K562 (cell line): ENCODE results near the gene DCTD. TPM values are rescaled to one million over a fixed set of nuclear protein-coding genes. Genes with fewer than 3 reads are reported as not detected.
A peak's percentile ranks its signal among the peaks of the same experiment; 100 is the strongest.

Experiments
- AFF4 ChIP-seq: sonication (generic); formaldehyde crosslinking; IDR thresholded peaks from 2 replicates; pipeline ENCODE4 v1.8.0; 2023; ENCODE audit warnings: mild to moderate bottlenecking, missing genetic modification reagents
- GTF2A2 ChIP-seq: IDR thresholded peaks from 2 replicates; pipeline ENCODE4 v1.6.1; 2016; ENCODE audit warnings: mild to moderate bottlenecking, missing genetic modification characterization, missing compliant biosample characterization
- HMGN3 ChIP-seq: IDR thresholded peaks from 2 replicates; pipeline ENCODE4 v1.6.1; 2011; ENCODE audit warnings: borderline replicate concordance, low read depth, mild to moderate bottlenecking, mixed read lengths, low read length; ENCODE audit not compliant: insufficient read length; ENCODE audit errors: extremely low read depth
- MNT ChIP-seq, 2 experiments: fragments of 450-650 bp; conservative IDR thresholded peaks; 2 replicates each; pipeline ENCODE4 v1.6.1; 2017; ENCODE audit warnings: mild to moderate bottlenecking in 2 of 2, moderate library complexity in 2 of 2
- SIN3A ChIP-seq, 2 experiments: fragments of 150-350 bp in 1 of 2; IDR thresholded peaks; 2 replicates each; pipeline ENCODE4 v1.6.1; 2011 to 2016; ENCODE audit warnings: borderline replicate concordance in 2 of 2, low read depth in 2 of 2, low read length in 2 of 2, mild to moderate bottlenecking in 2 of 2, moderate library complexity in 2 of 2; ENCODE audit not compliant: control insufficient read depth in 1 of 2
- ZFP30 ChIP-seq: fragments of 250-450 bp; sonication (Bioruptor Pico); IDR thresholded peaks from 2 replicates; pipeline ENCODE4 v1.8.0; 2022; ENCODE audit warnings: moderate library complexity, mild to moderate bottlenecking, inconsistent platforms, borderline replicate concordance
- polyA plus RNA-seq, 8 experiments: library from polyadenylated mRNA; depleted of rRNA in 4 of 8; stranded (reverse) in 5 of 8; unstranded in 3 of 8; fragments of >200 nt; fragmentation: Nextera tagmentation in 2 of 8; fragmentation: Illumina TruSeq in 1 of 8; extraction: Ambion mirVana in 2 of 8; extraction: Trizol in 1 of 8; gene quantifications; 2 replicates each; pipeline versions ENCODE4 v1.2.1 to v1.2.3, GENCODE V29; 2011 to 2014; ENCODE audit warnings: inconsistent platforms in 1 of 8, missing spikeins in 1 of 8
- total RNA-seq, 7 experiments: library from RNA; depleted of rRNA in 6 of 7; stranded (reverse); fragments of >200 nt in 6 of 7; fragmentation: Illumina TruSeq in 2 of 7; extraction: Trizol in 2 of 7; gene quantifications; 2 replicates each; pipeline versions ENCODE4 v1.2.1 to v1.2.3, GENCODE V29; 2011 to 2021; ENCODE audit warnings: low replicate concordance in 1 of 7
- TF ChIP-seq, protein P1 (sequence below): fragments of 250-450 bp; sonication (Bioruptor Pico); IDR thresholded peaks from 2 replicates; pipeline ENCODE4 v1.8.0; 2022; ENCODE audit warnings: moderate library complexity, mild to moderate bottlenecking, inconsistent platforms

DCTD gene
- total and polyA plus RNA-seq, 9 of the 15 experiments (the other 6 are each of a cell fraction or from before 2014, with no cell fraction given) = 38.7 to 114 (median 76.5) TPM

GRCh38 chr4:182916483-182917181, 554 bp downstream of the DCTD start (continued):
- TF ChIP-seq AFF4 (CRISPR knock-in tag) (peak; percentile 89), MNT (conservative IDR thresholded peaks at IDR 0.05) (peak in 1 of 2 experiments; percentile 13; a peak in 1 of 4 replicates), ZFP30 (no peak), HMGN3 (no peak), GTF2A2 (tag) (no peak), SIN3A (IDR thresholded peaks at IDR 0.05; ENCODE audit: borderline replicate concordance in 2 of 2, control insufficient read depth in 1 of 2, low read depth in 2 of 2, low read length in 2 of 2) (peak in 1 of 2 experiments; percentile 14; a peak in 2 of 4 replicates)
- TF ChIP-seq, protein P1, sequence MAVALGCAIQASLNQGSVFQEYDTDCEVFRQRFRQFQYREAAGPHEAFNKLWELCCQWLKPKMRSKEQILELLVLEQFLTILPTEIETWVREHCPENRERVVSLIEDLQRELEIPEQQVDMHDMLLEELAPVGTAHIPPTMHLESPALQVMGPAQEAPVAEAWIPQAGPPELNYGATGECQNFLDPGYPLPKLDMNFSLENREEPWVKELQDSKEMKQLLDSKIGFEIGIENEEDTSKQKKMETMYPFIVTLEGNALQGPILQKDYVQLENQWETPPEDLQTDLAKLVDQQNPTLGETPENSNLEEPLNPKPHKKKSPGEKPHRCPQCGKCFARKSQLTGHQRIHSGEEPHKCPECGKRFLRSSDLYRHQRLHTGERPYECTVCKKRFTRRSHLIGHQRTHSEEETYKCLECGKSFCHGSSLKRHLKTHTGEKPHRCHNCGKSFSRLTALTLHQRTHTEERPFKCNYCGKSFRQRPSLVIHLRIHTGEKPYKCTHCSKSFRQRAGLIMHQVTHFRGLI (CRISPR knock-in tag) = no peak
